Ureter (tissue), 1 donor: ENCODE data around the gene PARVA. TPM values are rescaled to one million over a fixed set of nuclear protein-coding genes. Genes with fewer than 3 reads are reported as not detected.

Source experiments
- DNase-seq: peaks from one replicate; pipeline ENCODE4 v3.0.0-alpha.2; 2020; ENCODE audit warnings: low spot score
- total RNA-seq: library from RNA; stranded (reverse); gene quantifications from one replicate; pipeline ENCODE4 v1.2.4, GENCODE V29; 2023
- donor health status: DM: yes; HTN: yes; CAD: no.

Gene PARVA
- total RNA-seq, 1 donor from 2014 or later, result 101 TPM

GRCh38 chr11:12556155-12556554 is 178.8 kb downstream of the PARVA start:
- DNase-seq, result no peak

GRCh38 chr11:12556788-12557384 is 179.5 kb downstream of the PARVA start:
- DNase-seq, result peak; percentile 74

- no peak for DNase-seq
These were observed 181.6 kb downstream of the PARVA start for GRCh38 chr11:12559011-12559410.

GRCh38 chr11:12560362-12560761 is 183.0 kb downstream of the PARVA start:
- no peak for DNase-seq

DNA sequence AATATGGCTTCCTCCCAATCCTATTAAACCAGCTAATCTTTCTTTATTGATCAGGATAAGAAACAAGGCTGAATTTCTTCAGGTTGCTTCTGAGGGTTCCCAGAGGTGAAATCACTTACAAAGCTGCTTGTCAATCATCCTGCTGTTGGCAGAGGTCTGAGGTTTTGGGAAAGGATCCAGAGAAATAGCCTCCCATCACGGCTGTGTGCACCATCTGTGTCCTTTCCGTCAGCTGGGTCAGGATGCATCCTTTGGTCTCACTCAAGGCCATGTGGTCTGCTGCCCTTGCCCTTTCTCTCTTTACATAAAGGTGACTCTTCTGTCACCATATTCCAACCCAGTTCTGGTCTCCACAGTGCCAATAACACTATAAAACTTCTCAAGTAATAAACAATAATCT is 183.5 kb downstream of the PARVA start:
- no peak for DNase-seq

DNA sequence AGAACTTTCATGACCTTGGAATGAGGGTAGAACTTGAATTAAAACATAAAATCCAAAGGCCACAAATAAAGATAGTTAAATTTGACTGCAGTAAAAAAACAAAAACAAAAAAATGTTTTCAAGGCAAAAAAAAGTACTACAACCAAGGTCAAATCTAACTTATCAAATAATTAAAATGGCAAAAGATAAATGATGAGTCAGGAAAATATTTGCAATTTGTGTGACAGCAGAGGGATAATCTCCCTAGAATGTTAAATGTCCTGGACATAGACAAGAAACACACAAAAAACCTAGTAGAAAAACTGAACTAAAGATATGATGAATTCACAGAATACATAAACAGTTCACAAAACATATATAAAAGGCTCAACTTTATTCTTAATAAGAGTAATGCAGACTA is 186.6 kb downstream of the PARVA start:
- no peak for DNase-seq

GRCh38 chr11:12565406-12565805 is 188.0 kb downstream of the PARVA start:
- no peak for DNase-seq

DNA sequence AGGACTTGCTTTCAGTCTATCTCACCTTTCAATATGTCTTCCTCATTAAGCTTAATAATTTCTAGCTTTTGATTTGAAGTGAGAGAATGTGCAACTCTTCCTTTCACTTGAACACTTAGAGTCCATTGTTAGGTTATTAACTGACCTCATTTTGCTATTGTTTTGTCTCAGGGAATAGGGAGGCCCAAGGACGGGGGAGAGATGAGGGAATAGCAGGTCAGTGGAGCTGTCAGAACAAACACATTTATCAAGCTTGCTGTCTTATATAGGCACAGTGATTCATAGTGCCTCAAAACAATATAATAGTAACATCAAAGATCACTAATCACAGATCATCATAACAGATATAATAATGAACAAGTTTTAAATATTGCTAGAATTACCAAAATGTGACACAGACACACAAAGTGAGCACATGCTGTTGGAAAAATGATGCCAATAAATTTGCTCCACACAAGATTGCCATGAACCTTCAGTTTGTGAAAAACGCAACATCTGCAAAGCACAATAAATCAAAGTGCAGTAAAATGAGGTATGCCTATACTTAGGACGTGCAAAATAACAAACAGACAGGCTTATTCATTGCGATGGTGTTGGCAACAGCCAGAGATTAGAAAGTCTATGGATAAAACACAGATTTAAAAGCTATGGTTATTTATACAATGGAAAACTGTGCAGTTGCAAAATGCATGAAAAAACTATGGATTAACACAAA is 190.5 kb downstream of the PARVA start:
- no peak for DNase-seq

GRCh38 chr11:12569499-12570425 is 192.4 kb downstream of the PARVA start:
- DNase-seq, result no peak

- no peak for DNase-seq
These were observed 196.5 kb downstream of the PARVA start for GRCh38 chr11:12573707-12574485.

- no peak for DNase-seq
These were observed 200.6 kb downstream of the PARVA start for GRCh38 chr11:12577725-12578644.

DNA sequence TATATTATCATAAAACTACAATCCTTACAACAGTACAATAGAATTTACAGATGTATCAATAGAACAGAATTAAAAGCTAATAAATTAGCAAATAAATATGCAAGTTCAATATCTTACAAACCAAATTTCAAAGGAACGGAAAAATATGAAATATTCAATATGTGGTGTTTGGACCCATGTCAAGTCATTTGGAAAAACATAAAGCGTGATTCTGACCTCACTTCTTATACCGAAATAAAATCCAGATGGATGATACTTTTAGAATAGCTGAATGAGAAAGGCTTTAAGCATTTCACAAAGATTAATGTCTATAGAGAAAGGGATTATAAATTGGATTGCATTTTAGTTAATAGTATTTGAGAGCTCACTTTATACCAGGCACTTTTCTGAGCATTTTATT is 204.0 kb downstream of the PARVA start:
- DNase-seq, result no peak

GRCh38 chr11:12581923-12582322 is 204.6 kb downstream of the PARVA start:
- DNase-seq, result no peak
